ENCODE measurements around the gene MMP1.

- TF ChIP-seq CTCF (IDR thresholded peaks at IDR 0.05; ENCODE audit: borderline replicate concordance, extremely low read depth, low read length, poor library complexity, severe bottlenecking) (no peak), EZH2 (IDR thresholded peaks at IDR 0.05; ENCODE audit: borderline replicate concordance, low read depth, low read length, severe bottlenecking) (no peak)
Measured at GRCh38 chr11:102806296-102806695, 8.3 kb upstream of the MMP1 start.

All from DND-41 (cell line).